IMR-90 (cell line): ENCODE results near the gene CWC22. TPM values are rescaled to one million over a fixed set of nuclear protein-coding genes. Genes with fewer than 3 reads are reported as not detected.
"Not testable (repeated sequence)": the region's sequence is repeated elsewhere in the genome, so short reads cannot be mapped to it uniquely, and the experiment has no call there.

Source experiments
- ATAC-seq: fragments of 200-7000 bp; cut with Tn5 transposase; 2 replicates; pipeline ENCODE4 v1.9.1; 2020; ENCODE audit warnings: low read depth, mild to moderate bottlenecking, moderate library complexity
- BruUV-seq: library from RNA; stranded (reverse); fragments of 400-500 nt; replicated peaks from 2 replicates; lab custom pipeline; 2021; lab: Mats Ljungman, UMichigan
- CTCF ChIA-PET: fragments of 300-600 bp; formaldehyde crosslinking; extraction: SDS; loops from one replicate; lab custom pipeline; 2021; ENCODE audit warnings: antibody characterized with exemption; lab: Yijun Ruan, JAX
- POLR2A ChIA-PET: fragments of 300-600 bp; sonication (Branson Sonifier 250); formaldehyde crosslinking; loops from one replicate; lab custom pipeline; 2022; ENCODE audit warnings: antibody characterized with exemption; ENCODE audit not compliant: unreplicated experiment; lab: Charles Lee
- DNase-seq: peaks from one replicate; pipeline ENCODE4 v3.0.0; 2013
- H2AFZ ChIP-seq: replicated peaks from 2 replicates; pipeline ENCODE3; 2013; ENCODE audit warnings: low read length, mild to moderate bottlenecking; ENCODE audit not compliant: poor library complexity
- H2AK5ac ChIP-seq: 2 replicates; pipeline ENCODE4 v1.6.1; 2013; ENCODE audit warnings: low read depth, low read length, inconsistent platforms
- H2AK9ac ChIP-seq: replicated peaks from 2 replicates; pipeline ENCODE3; 2013; ENCODE audit warnings: mild to moderate bottlenecking, low read depth, low read length, moderate library complexity; ENCODE audit not compliant: poor library complexity
- H2BK120ac ChIP-seq: 2 replicates; pipeline ENCODE4 v1.6.1; 2013; ENCODE audit warnings: low read depth, low read length, inconsistent platforms
- H2BK15ac ChIP-seq: 3 replicates; pipeline ENCODE4 v1.6.1; 2013; ENCODE audit warnings: low read depth, low read length, inconsistent platforms
- H2BK20ac ChIP-seq: 2 replicates; pipeline ENCODE4 v1.6.1; 2013; ENCODE audit warnings: low read depth, mild to moderate bottlenecking, inconsistent platforms, low read length, moderate library complexity
- H2BK5ac ChIP-seq: 2 replicates; pipeline ENCODE4 v1.6.1; 2013; ENCODE audit warnings: mild to moderate bottlenecking, low read depth, low read length, inconsistent platforms; ENCODE audit not compliant: poor library complexity, severe bottlenecking
- H3K14ac ChIP-seq: replicated peaks from 2 replicates; pipeline ENCODE4 v1.6.1; 2013; ENCODE audit warnings: low read depth, low read length, inconsistent platforms
- H3K18ac ChIP-seq: 2 replicates; pipeline ENCODE4 v1.6.1; 2013; ENCODE audit warnings: low read depth, low read length, control low read depth
- H3K23ac ChIP-seq: 2 replicates; pipeline ENCODE4 v1.6.1; 2013; ENCODE audit warnings: low read depth, low read length, inconsistent platforms
- H3K27ac ChIP-seq: 2 replicates; pipeline ENCODE4 v1.5.1; 2013; ENCODE audit warnings: mild to moderate bottlenecking, control low read depth, low read length; ENCODE audit not compliant: insufficient read depth
- H3K27me3 ChIP-seq: 2 replicates; pipeline ENCODE4 v1.6.1; 2013; ENCODE audit warnings: low read length; ENCODE audit not compliant: control insufficient read depth, insufficient read depth
- H3K36me3 ChIP-seq: 2 replicates; pipeline ENCODE4 v1.6.1; 2013; ENCODE audit warnings: low read length, mixed read lengths; ENCODE audit not compliant: control insufficient read depth, insufficient read depth
- H3K4ac ChIP-seq: 2 replicates; pipeline ENCODE4 v1.6.1; 2013; ENCODE audit warnings: low read depth, low read length, inconsistent platforms
- H3K4me1 ChIP-seq: 2 replicates; pipeline ENCODE4 v1.6.1; 2013; ENCODE audit warnings: low read length, mixed read lengths; ENCODE audit not compliant: control insufficient read depth, insufficient read depth
- H3K4me2 ChIP-seq: 2 replicates; pipeline ENCODE4 v1.6.1; 2013; ENCODE audit warnings: low read depth, mild to moderate bottlenecking, control low read depth, low read length, moderate library complexity
- H3K4me3 ChIP-seq: 2 replicates; pipeline ENCODE4 v1.5.1; 2013; ENCODE audit warnings: low read depth, mild to moderate bottlenecking, control low read depth, low read length, moderate library complexity; ENCODE audit not compliant: insufficient read depth
- H3K56ac ChIP-seq: 2 replicates; pipeline ENCODE4 v1.6.1; 2013; ENCODE audit warnings: low read length, inconsistent platforms; ENCODE audit not compliant: insufficient read depth; ENCODE audit errors: extremely low read depth
- H3K79me1 ChIP-seq, 2 experiments: 2 replicates each; pipeline ENCODE4 v1.6.1; 2013; ENCODE audit warnings: low read length in 2 of 2, inconsistent platforms in 1 of 2, low read depth in 1 of 2
- H3K9ac ChIP-seq: 2 replicates; pipeline ENCODE4 v1.6.1; 2013; ENCODE audit warnings: low read depth, low read length, control low read depth
- H3K9me1 ChIP-seq: 2 replicates; pipeline ENCODE4 v1.6.1; 2013; ENCODE audit warnings: low read length, inconsistent platforms; ENCODE audit not compliant: insufficient read depth
- H3K9me3 ChIP-seq: 2 replicates; pipeline ENCODE4 v1.6.1; 2013; ENCODE audit warnings: low read length; ENCODE audit not compliant: control insufficient read depth, insufficient read depth
- H4K20me1 ChIP-seq: 2 replicates; pipeline ENCODE4 v1.6.1; 2013; ENCODE audit warnings: low read length, inconsistent platforms; ENCODE audit not compliant: insufficient read depth
- H4K5ac ChIP-seq: 2 replicates; pipeline ENCODE4 v1.6.1; 2013; ENCODE audit warnings: mild to moderate bottlenecking, low read depth, low read length, control low read depth
- H4K8ac ChIP-seq, 2 experiments: 2 replicates each; pipeline ENCODE4 v1.6.1; 2013; ENCODE audit warnings: low read depth in 2 of 2, low read length in 2 of 2, control low read depth in 1 of 2, inconsistent platforms in 1 of 2
- H4K91ac ChIP-seq: 2 replicates; pipeline ENCODE4 v1.6.1; 2013; ENCODE audit warnings: low read depth, low read length, inconsistent platforms; ENCODE audit not compliant: insufficient read depth
- WGBS, 2 experiments: methylation state at CpG; one replicate each; pipeline versions ENCODE4 v1.1.5 to v1.1.7; 2013; ENCODE audit warnings: missing lambda C conversion rate in 2 of 2; ENCODE audit not compliant: insufficient read length in 1 of 2; ENCODE audit errors: extremely low coverage in 2 of 2; 5-methylcytosine and 5-hydroxymethylcytosine counted together
- dilution Hi-C: fragments of 300-500 bp; cut with HindIII; formaldehyde crosslinking; loops from one replicate; pipeline ENCODE4 v1.14.3; 2018; ENCODE audit warnings: low sequenced_read_pairs; ENCODE audit not compliant: unreplicated experiment
- in situ Hi-C: fragments of 300-500 bp; cut with MboI; formaldehyde crosslinking; loops from 3 replicates; pipeline ENCODE4 v1.14.3; 2019; ENCODE audit warnings: low sequenced_read_pairs, inconsistent platforms, mixed read lengths
- intact Hi-C: fragments of 100-400 bp; cut with micrococcal nuclease; formaldehyde crosslinking; loops from 2 replicates; pipeline ENCODE4 v1.10.0; 2022
- polyA plus RNA-seq, 3 experiments: library from polyadenylated mRNA; depleted of rRNA; stranded (reverse); fragments of >200 nt; gene quantifications; 2 replicates each; pipeline ENCODE4 v1.2.3, GENCODE V29; 2012; ENCODE audit warnings: low replicate concordance in 1 of 3
- total RNA-seq: library from RNA; depleted of rRNA; stranded (reverse); fragments of >200 nt; gene quantifications from 2 replicates; pipeline ENCODE4 v1.2.3, GENCODE V29; 2012

CWC22 gene
- total and polyA plus RNA-seq, 2 of the 4 experiments (the other 2 are of a cell fraction) = 4.5 to 17.9 TPM

- H3K4me1 ChIP-seq, CTCF ChIA-PET, DNase-seq, POLR2A ChIA-PET, H3K27me3 ChIP-seq, H3K56ac ChIP-seq, intact Hi-C loops, H3K4me2 ChIP-seq, H2BK15ac ChIP-seq, dilution Hi-C loops, H3K4ac ChIP-seq, H2BK120ac ChIP-seq, H2BK20ac ChIP-seq, H3K79me1 ChIP-seq, H2AK5ac ChIP-seq, H3K9me1 ChIP-seq, H3K18ac ChIP-seq, H3K23ac ChIP-seq, H4K20me1 ChIP-seq, H2BK5ac ChIP-seq, H3K9me3 ChIP-seq, H3K27ac ChIP-seq, H2AFZ ChIP-seq, H3K4me3 ChIP-seq, H4K5ac ChIP-seq, H4K8ac ChIP-seq, H3K9ac ChIP-seq, in situ Hi-C loops, H3K14ac ChIP-seq, H4K91ac ChIP-seq, H3K36me3 ChIP-seq, ATAC-seq, BruUV-seq, H2AK9ac ChIP-seq: not testable (repeated sequence)
- WGBS, 2 experiments = no CpG with 5 or more reads among the region's 3 CpGs
These were observed 77.1 kb downstream of the CWC22 start for GRCh38 chr2:179929997-179930396.
